A172 (cell line): ENCODE measurements around the gene MEGF8. TPM values are rescaled to one million over a fixed set of nuclear protein-coding genes. Genes with fewer than 3 reads are reported as not detected.

Experiments
- DNase-seq: peaks from one replicate; pipeline ENCODE4 v3.0.0-alpha.2; 2015; ENCODE audit warnings: low spot score
- total RNA-seq: library from RNA; depleted of rRNA; stranded (reverse); fragments of >200 nt; shearing (Covaris generic); gene quantifications from 2 replicates; pipeline ENCODE4 v1.2.3, GENCODE V29; 2014; rRNA removed

Gene MEGF8
- total RNA-seq, 1 experiment from 2014 or later, result 11.4 TPM

DNA sequence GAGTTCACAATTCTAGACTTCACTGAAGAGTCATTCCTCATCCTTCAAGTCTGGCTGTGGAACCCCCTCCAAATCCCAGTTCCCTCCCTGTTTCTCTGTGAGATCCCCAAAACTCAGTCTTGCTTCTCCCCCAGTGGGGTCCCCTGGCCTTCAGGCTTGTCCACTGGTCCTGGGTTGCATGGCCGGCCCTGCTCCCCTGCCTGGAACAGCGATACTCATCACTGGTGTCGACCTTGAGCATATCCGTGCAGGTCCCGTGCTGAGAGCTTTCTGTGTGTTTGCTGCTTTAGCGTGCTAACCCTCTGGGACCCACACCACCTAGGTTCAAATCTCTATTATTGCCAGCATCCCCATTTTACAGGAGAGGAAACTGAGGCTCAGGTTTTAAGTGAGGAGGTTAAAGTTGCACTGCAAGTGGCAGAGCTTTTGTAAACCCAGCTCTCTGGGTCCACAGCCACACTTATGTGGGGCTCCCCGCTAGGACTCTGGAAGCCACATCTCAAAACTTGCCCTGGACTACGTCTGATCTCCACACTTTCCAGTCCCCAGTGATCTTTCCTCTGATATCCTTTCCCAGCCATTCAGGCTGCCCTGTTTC, 86.2 kb downstream of the MEGF8 start:
- DNase-seq, result no peak

DNA sequence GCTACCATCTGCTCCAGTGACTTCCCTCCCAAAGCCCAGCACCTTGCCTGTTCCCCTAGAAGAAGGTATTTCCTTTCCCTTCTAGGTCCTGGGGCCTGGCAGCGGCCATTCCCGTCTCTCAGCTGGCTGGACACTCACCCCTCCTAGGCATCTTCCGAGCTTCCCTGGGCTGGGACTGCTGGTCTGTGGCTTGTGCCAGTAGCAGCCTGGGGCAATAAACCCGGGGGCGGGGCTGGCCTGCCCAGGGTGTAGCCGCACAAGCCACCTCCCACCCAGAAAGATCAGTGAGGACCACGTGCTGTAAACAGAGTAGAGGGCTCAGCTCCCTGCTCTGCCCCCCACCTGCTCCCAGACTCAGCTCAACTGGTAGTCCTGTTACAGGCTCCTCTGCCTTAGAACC, 86.8 kb downstream of the MEGF8 start:
- DNase-seq, result peak; percentile 38

DNA sequence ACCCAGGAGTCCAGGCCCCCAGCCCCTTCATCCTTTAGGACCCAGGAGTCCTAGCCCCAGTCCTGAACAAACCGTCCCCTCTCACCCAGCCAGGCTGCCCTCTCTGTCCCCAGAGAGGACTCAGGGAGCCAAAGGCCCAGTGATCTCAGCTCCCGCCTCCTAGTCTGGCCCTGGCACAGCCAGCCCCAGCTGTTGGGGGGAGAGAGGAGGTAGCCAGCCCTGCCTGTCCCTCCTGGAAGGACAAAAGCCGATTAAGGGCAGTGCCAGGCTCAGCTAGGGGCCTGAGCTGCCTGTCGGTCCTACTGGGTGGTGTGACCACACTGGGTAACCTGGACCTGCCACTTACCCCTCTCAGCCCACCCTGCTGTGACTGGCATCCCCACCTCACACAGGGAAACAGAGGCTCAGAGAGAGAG, 87.2 kb downstream of the MEGF8 start:
- no peak for DNase-seq

DNA sequence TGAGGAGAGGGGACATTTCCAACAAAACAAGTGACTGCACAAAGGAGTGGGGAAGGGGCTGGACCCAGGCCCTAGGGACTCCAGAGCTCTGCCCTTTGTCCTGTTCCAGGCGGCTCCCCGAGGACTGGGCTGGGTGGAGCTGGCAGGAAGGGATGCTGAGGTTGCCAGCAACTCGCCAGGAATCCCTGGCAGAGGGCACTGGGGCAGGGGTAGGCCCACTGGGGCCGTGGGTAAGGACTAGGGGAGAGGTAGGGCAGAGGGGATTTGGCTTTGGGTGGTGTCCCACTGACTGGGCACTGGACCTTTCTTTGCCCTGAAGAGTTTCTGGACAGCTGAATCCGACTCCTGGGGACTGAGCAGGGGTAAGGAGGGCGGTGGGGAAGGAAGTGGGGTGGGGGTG, 93.9 kb downstream of the MEGF8 start:
- no peak for DNase-seq

- DNase-seq, result peak; percentile 33
Observed at GRCh38 chr19:42420055-42420544, 94.7 kb downstream of the MEGF8 start.

DNA sequence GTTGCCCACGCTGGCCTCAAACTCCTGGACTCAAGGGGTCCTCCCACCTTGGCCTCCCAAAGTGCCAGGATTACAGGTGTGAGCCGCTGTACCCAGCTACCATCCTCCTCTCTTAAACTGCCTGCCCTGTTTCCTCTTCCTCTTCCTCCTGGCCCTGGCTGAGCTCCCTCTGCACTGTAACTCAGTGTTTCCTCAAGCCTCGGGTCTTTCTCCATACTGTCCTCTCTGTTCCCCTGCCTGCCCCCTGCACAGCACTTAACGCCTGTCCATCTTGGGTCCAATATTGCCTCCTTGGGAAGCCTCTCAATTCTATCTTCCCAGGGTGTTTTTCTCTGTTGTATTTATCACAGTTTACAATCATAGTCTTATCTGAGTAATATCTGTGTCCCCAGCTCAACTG, 95.7 kb downstream of the MEGF8 start:
- DNase-seq, result no peak

DNA sequence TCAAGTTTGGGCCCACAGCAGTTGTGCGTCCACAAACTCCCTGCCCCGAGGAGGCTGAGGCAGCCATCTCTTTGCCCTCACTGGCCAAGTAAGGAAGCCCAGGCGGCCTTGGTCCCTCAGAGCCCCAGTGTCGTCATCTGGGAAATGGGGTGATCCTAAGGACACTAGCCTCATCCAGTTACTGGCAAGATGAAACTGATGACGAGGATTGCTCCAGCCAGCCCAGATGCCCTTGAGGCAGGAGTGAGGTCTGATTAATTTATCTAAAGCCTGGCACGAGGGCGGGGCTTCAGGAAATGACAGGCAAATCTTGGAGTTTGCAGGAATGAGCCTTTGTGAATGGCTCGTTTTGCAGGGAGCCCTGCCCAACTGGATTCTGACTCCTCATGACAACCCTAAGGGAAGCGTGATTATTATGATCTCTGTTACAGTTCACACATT, 96.2 kb downstream of the MEGF8 start:
- peak; percentile 54 for DNase-seq

DNA sequence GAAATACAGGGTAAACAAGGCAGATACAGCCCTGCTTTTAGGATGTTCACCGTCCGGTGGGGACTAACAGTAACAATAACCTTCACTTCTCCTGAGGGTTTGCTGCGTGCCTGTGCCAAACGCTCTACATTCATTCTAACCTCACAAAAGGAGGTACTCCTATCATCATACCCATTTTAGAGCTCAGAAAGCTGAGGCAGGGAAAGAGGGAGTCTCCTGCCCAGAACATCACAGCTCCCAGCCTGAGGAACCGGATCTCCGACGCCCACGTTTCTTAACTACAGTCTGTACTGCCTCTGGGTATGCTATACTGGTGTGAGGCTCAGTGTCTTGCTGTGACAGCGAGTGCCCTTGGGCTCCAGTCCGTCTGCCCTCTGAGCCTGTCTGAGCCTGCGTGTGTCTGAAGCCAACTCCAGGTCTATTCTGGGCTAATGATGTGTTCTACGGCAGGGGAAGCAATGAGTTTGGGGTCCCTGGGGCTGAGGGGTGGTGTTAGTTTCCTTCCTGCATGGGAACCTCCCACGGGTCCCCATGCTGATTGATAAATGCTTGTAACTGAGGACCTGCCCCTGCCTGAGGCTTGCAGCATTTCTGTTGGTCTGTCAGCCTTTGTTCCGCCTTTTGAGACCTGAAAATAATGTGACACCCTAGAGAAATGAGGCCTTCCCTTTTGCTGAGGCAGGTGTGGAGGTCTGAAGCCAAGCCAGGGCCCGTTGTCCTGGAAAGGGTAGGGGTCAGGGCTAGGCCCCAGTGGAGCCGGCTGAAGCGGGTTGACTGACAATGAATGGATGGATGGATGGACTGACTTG, 96.9 kb downstream of the MEGF8 start:
- no peak for DNase-seq

DNA sequence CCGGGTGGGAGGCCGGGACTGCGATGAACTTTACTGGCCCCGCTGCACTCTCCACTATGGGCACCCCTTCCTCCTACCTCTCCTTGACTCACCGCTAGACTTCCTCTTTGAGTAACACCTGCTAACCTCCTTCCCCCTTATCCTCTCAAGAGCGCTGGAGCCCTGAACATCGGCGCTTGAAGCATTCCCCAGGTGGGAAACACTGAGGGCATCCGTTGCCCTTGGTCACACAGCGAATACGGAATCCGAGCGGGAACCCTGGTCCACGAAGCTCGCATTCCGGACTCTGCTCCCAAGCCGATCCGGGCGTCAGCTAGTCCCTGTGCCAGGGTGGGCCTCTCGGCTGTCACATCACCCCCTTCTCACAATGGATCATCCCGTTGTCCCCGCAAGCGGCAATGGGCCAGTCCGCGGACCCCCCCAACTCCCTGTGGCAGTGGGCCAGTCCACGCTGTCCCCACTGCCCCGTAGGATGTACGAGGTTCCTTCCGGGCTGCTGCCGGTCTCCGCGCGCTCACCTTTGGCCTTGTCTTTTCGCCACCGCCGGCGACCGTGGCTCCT, 97.5 kb downstream of the MEGF8 start:
- DNase-seq, result no peak

DNA sequence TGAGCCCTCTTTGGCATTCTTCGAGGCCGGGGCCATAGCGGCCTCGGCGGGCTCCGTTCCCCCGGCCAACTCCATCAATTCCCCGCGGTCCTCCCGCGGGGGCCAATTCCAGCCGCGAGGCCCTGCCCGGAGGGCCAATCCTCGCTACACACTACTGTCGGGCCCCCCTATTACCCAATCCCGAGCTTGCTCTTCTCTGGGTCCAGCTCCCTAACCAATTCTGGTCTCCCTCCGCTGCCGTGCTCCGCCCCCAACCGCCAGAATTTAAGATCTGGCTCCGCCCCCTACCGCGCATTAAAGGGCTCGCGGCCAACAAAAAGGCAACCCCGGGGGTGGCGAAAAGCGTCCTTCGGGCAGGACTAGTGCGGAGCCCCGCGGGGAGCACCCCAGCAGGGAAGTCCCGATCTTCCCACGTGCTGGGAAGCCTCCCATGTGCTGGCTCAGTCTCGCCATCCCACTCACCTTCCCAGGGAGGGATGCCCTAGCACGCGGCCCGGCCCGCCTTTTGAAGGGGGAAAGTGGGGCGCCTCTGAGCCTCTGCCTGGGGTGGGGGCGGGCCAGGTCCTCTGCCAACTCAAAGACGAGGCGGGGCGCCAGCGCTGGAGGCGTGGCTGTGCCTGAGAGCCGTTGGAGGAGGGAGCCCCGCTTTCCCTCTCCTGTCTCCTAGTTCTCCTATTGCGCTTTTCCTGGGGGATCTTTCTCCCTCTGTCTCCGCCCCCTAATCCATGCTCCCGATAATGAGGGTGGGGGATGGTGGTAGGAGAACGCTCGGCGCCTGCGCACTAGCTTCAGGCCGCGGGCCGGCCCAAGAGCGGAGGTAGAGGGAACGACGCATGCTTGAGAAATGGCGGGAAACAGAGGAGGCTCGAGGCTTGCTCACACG, 98.3 kb downstream of the MEGF8 start:
- no peak for DNase-seq

DNA sequence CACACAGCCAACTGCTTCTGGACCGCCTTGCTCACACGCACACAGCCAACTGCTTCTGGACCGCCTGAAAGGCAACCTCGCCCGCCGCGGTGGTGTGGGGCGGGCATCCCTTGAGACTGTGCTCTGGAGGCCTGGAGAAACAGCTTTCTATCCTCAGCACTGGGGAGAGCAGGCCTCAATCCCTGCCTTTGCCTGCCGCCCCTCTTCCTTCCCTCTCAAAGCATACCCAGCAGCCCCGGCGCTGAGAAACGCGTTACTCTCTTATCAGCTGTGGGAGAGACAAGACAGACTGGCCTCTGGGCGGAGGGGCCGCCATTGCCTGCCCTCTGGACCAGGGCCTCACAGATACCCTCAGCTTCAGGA, 98.9 kb downstream of the MEGF8 start:
- DNase-seq, result no peak

- no peak for DNase-seq
Observed at GRCh38 chr19:42424712-42425131, 99.3 kb downstream of the MEGF8 start.

DNA sequence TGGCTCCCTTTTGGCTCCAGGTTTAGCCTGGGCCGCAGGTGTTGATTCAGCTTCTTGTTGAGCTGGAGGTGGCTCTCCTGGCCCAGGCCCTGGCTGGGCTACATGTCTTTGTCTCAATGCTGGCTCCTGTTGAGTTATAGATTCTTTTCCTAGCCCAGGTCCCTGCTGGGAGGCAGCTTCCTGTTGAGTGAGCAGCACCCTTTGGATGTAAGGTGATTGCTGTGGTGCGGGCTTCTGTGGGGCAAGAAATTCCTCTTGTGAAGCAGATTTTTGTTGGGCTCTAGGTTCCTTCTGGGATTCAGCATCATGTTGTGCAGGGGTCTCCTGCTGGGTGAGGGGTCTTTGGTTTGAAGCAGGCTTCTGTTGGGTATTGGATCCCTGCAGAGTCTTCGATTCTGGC, 101.2 kb downstream of the MEGF8 start:
- DNase-seq, result no peak

DNA sequence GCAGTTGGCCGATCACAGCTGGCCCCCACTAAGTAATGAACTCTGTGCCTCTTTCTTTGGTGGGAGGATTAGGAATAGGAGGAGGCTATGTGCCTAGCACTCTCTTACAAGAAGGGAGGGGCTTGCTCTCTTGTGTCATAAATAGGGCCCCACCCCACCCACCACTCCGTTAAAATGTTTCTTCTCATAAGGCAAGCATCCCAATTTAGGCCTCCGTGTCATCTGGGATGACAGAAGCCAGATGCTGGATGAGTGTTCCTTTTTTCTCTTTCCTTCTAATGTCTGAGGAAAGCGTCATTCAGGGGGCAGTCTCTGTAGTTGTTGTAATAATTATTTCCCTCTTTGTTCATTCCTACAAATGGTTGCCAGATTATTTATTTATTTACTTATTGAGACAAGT, 101.9 kb downstream of the MEGF8 start, which contains the start of gene LIPE:
LIPE (minus strand) TSS at position 76 of the 400 bp plus-strand sequence. CDS start 239 bp downstream, outside the sequence.
- no peak for DNase-seq

Other genes starting within 250 kb of the MEGF8 start
- gene ZNF574, start 249.5 kb upstream of the MEGF8 start, total RNA-seq, result 24.4 and 26.8 TPM in 2 replicates
- gene POU2F2, start 193.2 kb upstream of the MEGF8 start, total RNA-seq, result 0.05 TPM in 1 of 2 replicates, not detected in the other
- 65.3 and 75.4 TPM in 2 replicates for gene DEDD2, start 108.0 kb upstream of the MEGF8 start, total RNA-seq
- gene ZNF526, start 105.3 kb upstream of the MEGF8 start, total RNA-seq, result 12.6 and 20.6 TPM in 2 replicates
- gene GSK3A, start 83.0 kb upstream of the MEGF8 start, total RNA-seq, result 25.7 and 34.0 TPM in 2 replicates
- 43.6 and 52.8 TPM in 2 replicates for gene ERF, start 70.5 kb upstream of the MEGF8 start, total RNA-seq
- 25.3 and 48.5 TPM in 2 replicates for gene CIC, start 56.4 kb upstream of the MEGF8 start, total RNA-seq
- gene PRR19, start 23.5 kb upstream of the MEGF8 start, total RNA-seq, result 2.2 and 3.7 TPM in 2 replicates
- gene PAFAH1B3, start 23.0 kb upstream of the MEGF8 start, total RNA-seq, result 144 and 170 TPM in 2 replicates
- not detected in 2 replicates for gene TMEM145, start 12.3 kb upstream of the MEGF8 start, total RNA-seq
- gene CNFN, start 64.7 kb downstream of the MEGF8 start, total RNA-seq, result 0.34 and 2.8 TPM in 2 replicates
- gene LIPE, start 101.8 kb downstream of the MEGF8 start, total RNA-seq, result 1.2 TPM in 1 of 2 replicates, not detected in the other
- gene CXCL17, start 117.3 kb downstream of the MEGF8 start, total RNA-seq, result not detected in 2 replicates
- 0.67 and 2.2 TPM in 2 replicates for gene CEACAM1, start 202.8 kb downstream of the MEGF8 start, total RNA-seq